WTC11 (cell line): Measurements from ENCODE around the gene CFAP74. TPM values are rescaled to one million over a fixed set of nuclear protein-coding genes. Genes with fewer than 3 reads are reported as not detected.

Experiments
- ATAC-seq: fragments of 200-7000 bp; cut with Tn5 transposase; 2 replicates; pipeline ENCODE4 v1.10.0; 2021; ENCODE audit warnings: mild to moderate bottlenecking, moderate library complexity
- CTCF ChIA-PET: fragments of 300-600 bp; sonication (Branson Sonifier 250); formaldehyde crosslinking; loops from one replicate; lab custom pipeline; 2021; ENCODE audit warnings: antibody characterized with exemption; lab: Charles Lee
- POLR2A ChIA-PET: fragments of 350-600 bp; sonication (Branson Sonifier 250); formaldehyde crosslinking; loops from one replicate; lab custom pipeline; 2021; ENCODE audit warnings: antibody characterized with exemption; lab: Charles Lee
- DNase-seq: peaks from one replicate; pipeline ENCODE4 v3.0.0; 2021; ENCODE audit warnings: low spot score
- H3K27ac Mint-ChIP-seq: 2 replicates; pipeline ENCODE4 v1.8.0; 2021; ENCODE audit warnings: mixed read lengths
- H3K27me3 Mint-ChIP-seq: 2 replicates; pipeline ENCODE4 v1.8.0; 2021; ENCODE audit warnings: low read depth, mild to moderate bottlenecking, moderate library complexity, mixed read lengths
- H3K36me3 Mint-ChIP-seq: 2 replicates; pipeline ENCODE4 v1.8.0; 2021; ENCODE audit warnings: mixed read lengths
- H3K4me1 Mint-ChIP-seq: 2 replicates; pipeline ENCODE4 v1.8.0; 2022; ENCODE audit warnings: mixed read lengths
- H3K4me3 Mint-ChIP-seq: 2 replicates; pipeline ENCODE4 v1.8.0; 2021; ENCODE audit warnings: mild to moderate bottlenecking, moderate library complexity, mixed read lengths
- H3K9me3 Mint-ChIP-seq: 2 replicates; pipeline ENCODE4 v1.8.0; 2021; ENCODE audit warnings: mixed read lengths
- AR ChIP-seq: fragments of 250-450 bp; sonication (Bioruptor Pico); IDR thresholded peaks from 2 replicates; pipeline ENCODE4 v1.9.0; 2021; ENCODE audit warnings: mild to moderate bottlenecking
- ATF2 ChIP-seq: sonication (generic); formaldehyde crosslinking; IDR thresholded peaks from 2 replicates; pipeline ENCODE4 v1.8.1; 2022; ENCODE audit warnings: low read depth, missing genetic modification reagents, borderline replicate concordance
- ATF6 ChIP-seq: sonication (generic); formaldehyde crosslinking; IDR thresholded peaks from 2 replicates; pipeline ENCODE4 v1.8.1; 2023; ENCODE audit warnings: mild to moderate bottlenecking, missing genetic modification reagents
- ETV6 ChIP-seq: sonication (generic); formaldehyde crosslinking; IDR thresholded peaks from 2 replicates; pipeline ENCODE4 v1.8.1; 2022; ENCODE audit warnings: mild to moderate bottlenecking, missing genetic modification reagents
- FOXP1 ChIP-seq: sonication (generic); formaldehyde crosslinking; IDR thresholded peaks from 2 replicates; pipeline ENCODE4 v1.8.0; 2022; ENCODE audit warnings: missing genetic modification reagents, mild to moderate bottlenecking, moderate library complexity, borderline replicate concordance
- FOXP4 ChIP-seq: sonication (generic); formaldehyde crosslinking; IDR thresholded peaks from 2 replicates; pipeline ENCODE4 v1.8.0; 2022; ENCODE audit warnings: mild to moderate bottlenecking, missing genetic modification reagents
- HMGXB4 ChIP-seq: sonication (generic); formaldehyde crosslinking; IDR thresholded peaks from 2 replicates; pipeline ENCODE4 v1.8.1; 2023; ENCODE audit warnings: mild to moderate bottlenecking, moderate library complexity, missing genetic modification reagents
- IRF1 ChIP-seq: sonication (generic); formaldehyde crosslinking; IDR thresholded peaks from 2 replicates; pipeline ENCODE4 v1.8.0; 2023; ENCODE audit warnings: missing genetic modification reagents
- KAT7 ChIP-seq: sonication (generic); formaldehyde crosslinking; IDR thresholded peaks from 2 replicates; pipeline ENCODE4 v1.8.1; 2023; ENCODE audit warnings: missing genetic modification reagents, mild to moderate bottlenecking, borderline replicate concordance
- MYBL2 ChIP-seq: sonication (generic); formaldehyde crosslinking; IDR thresholded peaks from 2 replicates; pipeline ENCODE4 v1.8.1; 2023; ENCODE audit warnings: mild to moderate bottlenecking, moderate library complexity, missing genetic modification reagents
- NR1H2 ChIP-seq: sonication (generic); formaldehyde crosslinking; IDR thresholded peaks from 2 replicates; pipeline ENCODE4 v1.9.0; 2021; ENCODE audit warnings: mild to moderate bottlenecking, moderate library complexity, missing genetic modification reagents
- PRRX2 ChIP-seq: fragments of 250-450 bp; sonication (Bioruptor Pico); IDR thresholded peaks from 2 replicates; pipeline ENCODE4 v1.8.0; 2021; ENCODE audit warnings: mild to moderate bottlenecking
- USF1 ChIP-seq: sonication (generic); formaldehyde crosslinking; IDR thresholded peaks from 2 replicates; pipeline ENCODE4 v1.8.0; 2022; ENCODE audit warnings: mild to moderate bottlenecking, missing genetic modification reagents
- ZNF138 ChIP-seq: sonication (generic); formaldehyde crosslinking; conservative IDR thresholded peaks from 2 replicates; pipeline ENCODE4 v1.8.1; 2022; ENCODE audit warnings: mild to moderate bottlenecking, moderate library complexity, missing genetic modification reagents
- ZNF416 ChIP-seq: fragments of 250-450 bp; sonication (Bioruptor Pico); IDR thresholded peaks from 2 replicates; pipeline ENCODE4 v1.9.0; 2021; ENCODE audit warnings: mild to moderate bottlenecking, inconsistent platforms
- ZNF532 ChIP-seq: fragments of 250-450 bp; sonication (Bioruptor Pico); IDR thresholded peaks from 2 replicates; pipeline ENCODE4 v1.9.0; 2021; ENCODE audit warnings: mild to moderate bottlenecking, borderline replicate concordance
- total RNA-seq: library from RNA; stranded (reverse); gene quantifications from 3 replicates; pipeline ENCODE4 v1.2.3, GENCODE V29; 2021

Gene CFAP74
- total RNA-seq, 1 experiment from 2014 or later: 0.35 TPM

- TF ChIP-seq ATF6 (CRISPR knock-in tag): no peak
- TF ChIP-seq AR: no peak
- TF ChIP-seq KAT7 (CRISPR knock-in tag): no peak
- no peak for TF ChIP-seq IRF1 (CRISPR knock-in tag)
- TF ChIP-seq ETV6: no peak
These were observed 12.5 kb upstream of the CFAP74 start (continued) for GRCh38 chr1:2016123-2016522.

GRCh38 chr1:2014741-2015735 is 11.5 kb upstream of the CFAP74 start:
- no peak overlapping the region; the same call in 1 of the 2 replicates for H3K27ac Mint-ChIP-seq
- peaks cover 17% of the 10 kb centered on the region for H3K27me3 Mint-ChIP-seq
- DNase-seq (no peak), ATAC-seq (no peak)
- CTCF ChIA-PET: interaction anchor here (2.9 to 4.3 kb wide), 2 partner anchors 30 to 54 kb away, joined by 11 to 30 read pairs; no protein-coding TSS in a partner anchor
- POLR2A ChIA-PET: no interaction called here
- no peak overlapping the region for H3K4me3 Mint-ChIP-seq
- H3K4me1 Mint-ChIP-seq: peaks cover 8% of the 10 kb centered on the region
- no peaks in the 10 kb centered on the region for H3K9me3 Mint-ChIP-seq
- H3K36me3 Mint-ChIP-seq: no peaks in the 10 kb centered on the region
- TF ChIP-seq ATF2 (CRISPR knock-in tag): no peak
- no peak for TF ChIP-seq HMGXB4 (CRISPR knock-in tag)
- TF ChIP-seq PRRX2 (CRISPR knock-in tag): no peak
- TF ChIP-seq MYBL2 (CRISPR knock-in tag): no peak
- no peak for TF ChIP-seq ZNF138 (CRISPR knock-in tag)
- no peak for TF ChIP-seq USF1
- TF ChIP-seq NR1H2: no peak
- TF ChIP-seq KAT7 (CRISPR knock-in tag): no peak
- TF ChIP-seq FOXP1 (CRISPR knock-in tag): no peak
- TF ChIP-seq ZNF416 (CRISPR knock-in tag): no peak
- TF ChIP-seq FOXP4 (CRISPR knock-in tag): no peak
- TF ChIP-seq ZNF532: no peak
